SK-N-MC (cell line): ENCODE results near the gene AAMP.

Experiments
- EZH2 ChIP-seq: fragments of 200-600 bp; sonication (generic); IDR thresholded peaks from one replicate; pipeline ENCODE4 v1.6.1; 2017; ENCODE audit warnings: antibody characterized with exemption
- POLR2AphosphoS5 ChIP-seq: IDR thresholded peaks from 2 replicates; pipeline ENCODE4 v1.6.1; 2012; ENCODE audit warnings: mild to moderate bottlenecking, low read depth, low read length, borderline replicate concordance

GRCh38 chr2:218263817-218264641, 5.9 kb downstream of the AAMP start:
- TF ChIP-seq EZH2: no peak
- TF ChIP-seq POLR2AphosphoS5: no peak
